Esophagus muscularis mucosa (tissue), 4 donors: ENCODE results near the gene PTPN18. TPM values are rescaled to one million over a fixed set of nuclear protein-coding genes. Genes with fewer than 3 reads are reported as not detected.

Source experiments
- DNase-seq: peaks from one replicate; pipeline ENCODE4 v3.0.0-alpha.2; 2017; ENCODE audit errors: extremely low spot score
- H3K27ac ChIP-seq, 4 donors: fragments of 200-600 bp; sonication (generic); replicated peaks in 1 of 4; 1 replicate in 3 of 4; 2 replicates in 1 of 4; pipeline ENCODE4 v1.5.1; 2016 to 2019; ENCODE audit warnings: mild to moderate bottlenecking in 1 of 4
- H3K27me3 ChIP-seq, 4 donors: fragments of 200-600 bp; sonication (generic); one replicate each; pipeline versions ENCODE4 v1.5.1 to v1.6.0; 2016 to 2019
- H3K36me3 ChIP-seq, 4 donors: fragments of 200-600 bp; sonication (generic); one replicate each; pipeline ENCODE4 v1.5.1; 2016 to 2019
- H3K4me1 ChIP-seq, 4 donors: fragments of 200-600 bp; sonication (generic); one replicate each; pipeline ENCODE4 v1.5.1; 2016 to 2019
- H3K4me3 ChIP-seq, 4 donors: fragments of 200-600 bp; sonication (generic); 1 replicate in 2 of 4; 2 replicates in 2 of 4; pipeline ENCODE4 v1.5.1; 2016 to 2019; ENCODE audit warnings: mild to moderate bottlenecking in 4 of 4, moderate library complexity in 1 of 4
- H3K9me3 ChIP-seq, 4 donors: fragments of 200-600 bp; sonication (generic); 1 replicate in 3 of 4; 2 replicates in 1 of 4; pipeline ENCODE4 v1.5.1; 2016 to 2019
- EP300 ChIP-seq: sonication (generic); formaldehyde crosslinking; IDR thresholded peaks from one replicate; pipeline ENCODE4 v1.6.1; 2017; ENCODE audit warnings: antibody characterized with exemption
- POLR2A ChIP-seq: fragments of 450-650 bp; IDR thresholded peaks from one replicate; pipeline ENCODE4 v1.6.1; 2017; ENCODE audit warnings: antibody characterized with exemption, moderate library complexity, mild to moderate bottlenecking, low read depth
- POLR2AphosphoS5 ChIP-seq, 2 donors: sonication (generic); formaldehyde crosslinking; IDR thresholded peaks; one replicate each; pipeline ENCODE4 v1.6.1; 2017; ENCODE audit warnings: antibody characterized with exemption in 2 of 2
- WGBS: methylation state at CpG from one replicate; pipeline ENCODE4 v1.1.5; 2018; 5-methylcytosine and 5-hydroxymethylcytosine counted together
- intact Hi-C: fragments of 100-400 bp; cut with DNase I; formaldehyde crosslinking; loops from one replicate; pipeline ENCODE4 v1.15.1; 2023
- total RNA-seq, 4 donors: library from RNA; depleted of rRNA; stranded (reverse); fragments of >200 nt; gene quantifications; one replicate each; pipeline versions ENCODE4 v1.1.0 to v1.2.1, GENCODE V29; 2016
- TF ChIP-seq, protein P1 (sequence below), 3 experiments: fragments of 200-600 bp in 2 of 3; fragments of 450-650 bp in 1 of 3; sonication (generic) in 2 of 3; IDR thresholded peaks; one replicate each; pipeline ENCODE4 v1.5.1; 2017 to 2019; ENCODE audit warnings: antibody characterized with exemption in 3 of 3, mild to moderate bottlenecking in 2 of 3, moderate library complexity in 1 of 3

Gene PTPN18
- total RNA-seq, 4 donors from 2014 or later: 36.6 to 60.2 (median 50.3) TPM

DNA sequence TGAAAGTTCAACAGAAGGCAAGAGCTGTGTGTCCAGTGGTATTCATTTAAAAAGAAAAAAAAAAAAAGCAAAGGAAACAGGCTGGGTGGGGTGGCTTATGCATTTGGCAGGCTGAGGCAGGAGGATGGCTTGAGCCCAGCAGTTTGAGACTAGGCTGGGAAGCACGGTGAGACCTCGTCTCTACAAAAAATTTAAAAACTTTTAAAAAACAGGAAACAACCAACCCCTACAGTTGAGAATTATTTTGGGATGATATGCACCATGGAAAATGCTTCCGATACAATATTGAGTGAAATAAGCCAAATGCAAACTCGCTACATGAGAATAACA is 31.2 kb downstream of the PTPN18 start:
- intact Hi-C loops: no loop called here
- H3K27ac ChIP-seq: peak overlapping the region in 3 of 4 donors; percentile 28 to 66 (median 53)
- TF ChIP-seq POLR2AphosphoS5 (IDR thresholded peaks at IDR 0.05) (no peak), POLR2A (no peak), EP300 (no peak)
- TF ChIP-seq, protein P1, sequence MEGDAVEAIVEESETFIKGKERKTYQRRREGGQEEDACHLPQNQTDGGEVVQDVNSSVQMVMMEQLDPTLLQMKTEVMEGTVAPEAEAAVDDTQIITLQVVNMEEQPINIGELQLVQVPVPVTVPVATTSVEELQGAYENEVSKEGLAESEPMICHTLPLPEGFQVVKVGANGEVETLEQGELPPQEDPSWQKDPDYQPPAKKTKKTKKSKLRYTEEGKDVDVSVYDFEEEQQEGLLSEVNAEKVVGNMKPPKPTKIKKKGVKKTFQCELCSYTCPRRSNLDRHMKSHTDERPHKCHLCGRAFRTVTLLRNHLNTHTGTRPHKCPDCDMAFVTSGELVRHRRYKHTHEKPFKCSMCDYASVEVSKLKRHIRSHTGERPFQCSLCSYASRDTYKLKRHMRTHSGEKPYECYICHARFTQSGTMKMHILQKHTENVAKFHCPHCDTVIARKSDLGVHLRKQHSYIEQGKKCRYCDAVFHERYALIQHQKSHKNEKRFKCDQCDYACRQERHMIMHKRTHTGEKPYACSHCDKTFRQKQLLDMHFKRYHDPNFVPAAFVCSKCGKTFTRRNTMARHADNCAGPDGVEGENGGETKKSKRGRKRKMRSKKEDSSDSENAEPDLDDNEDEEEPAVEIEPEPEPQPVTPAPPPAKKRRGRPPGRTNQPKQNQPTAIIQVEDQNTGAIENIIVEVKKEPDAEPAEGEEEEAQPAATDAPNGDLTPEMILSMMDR (IDR thresholded peaks at IDR 0.05): no peak
- H3K27me3 ChIP-seq: no peaks in the 10 kb centered on the region
- H3K4me3 ChIP-seq: no peak overlapping the region
- 55% methylated on average over 4 of the region's 4 CpGs for WGBS
- no peaks in the 10 kb centered on the region for H3K9me3 ChIP-seq
- no peak for DNase-seq
- H3K36me3 ChIP-seq: peaks cover 0 to 10% (median 2%) of the 10 kb centered on the region in 4 donors
- H3K4me1 ChIP-seq: peaks cover 29 to 48% (median 36%) of the 10 kb centered on the region in 4 donors

GRCh38 chr2:130387804-130388203 is 31.9 kb downstream of the PTPN18 start:
- DNase-seq: no peak
- peaks cover 0 to 2% (median 0%) of the 10 kb centered on the region in 4 donors for H3K36me3 ChIP-seq
- 53% methylated on average over 4 of the region's 4 CpGs for WGBS
- no peak overlapping the region for H3K4me3 ChIP-seq
- TF ChIP-seq POLR2AphosphoS5 (IDR thresholded peaks at IDR 0.05) (no peak), POLR2A (no peak), EP300 (no peak)
- TF ChIP-seq, protein P1 (IDR thresholded peaks at IDR 0.05): no peak
- H3K27me3 ChIP-seq: no peaks in the 10 kb centered on the region
- no peaks in the 10 kb centered on the region for H3K9me3 ChIP-seq
- peak overlapping the region; percentile 21 to 66 (median 40) for H3K27ac ChIP-seq
- peaks cover 33 to 53% (median 42%) of the 10 kb centered on the region in 4 donors for H3K4me1 ChIP-seq
- intact Hi-C loops: no loop called here

- WGBS: 81% methylated on average over 6 of the region's 8 CpGs
These were observed 32.5 kb downstream of the PTPN18 start for GRCh38 chr2:130388221-130388907.

GRCh38 chr2:130389358-130389757 is 33.5 kb downstream of the PTPN18 start:
- intact Hi-C loops: no loop called here

More at GRCh38 chr2:130388221-130388907, 32.5 kb downstream of the PTPN18 start:
- peak overlapping the region; percentile 4 to 66 (median 40) for H3K27ac ChIP-seq
- no peaks in the 10 kb centered on the region for H3K36me3 ChIP-seq
- intact Hi-C loops: no loop called here
- H3K4me1 ChIP-seq: peaks cover 33 to 53% (median 42%) of the 10 kb centered on the region in 4 donors
- no peaks in the 10 kb centered on the region for H3K9me3 ChIP-seq
- no peak overlapping the region for H3K4me3 ChIP-seq
- no peaks in the 10 kb centered on the region for H3K27me3 ChIP-seq
- TF ChIP-seq POLR2A (no peak), EP300 (no peak), POLR2AphosphoS5 (IDR thresholded peaks at IDR 0.05) (no peak)
- TF ChIP-seq, protein P1 (IDR thresholded peaks at IDR 0.05): no peak
- DNase-seq: no peak

More at GRCh38 chr2:130389358-130389757, 33.5 kb downstream of the PTPN18 start:
- no peak overlapping the region for H3K4me3 ChIP-seq
- no peak for DNase-seq
- peak overlapping the region in 1 of 4 donors; percentile 91 for H3K27ac ChIP-seq
- H3K36me3 ChIP-seq: no peaks in the 10 kb centered on the region
- WGBS: 91% methylated on average over 6 of the region's 6 CpGs
- no peaks in the 10 kb centered on the region for H3K9me3 ChIP-seq
- TF ChIP-seq EP300 (no peak), POLR2A (no peak), POLR2AphosphoS5 (IDR thresholded peaks at IDR 0.05) (no peak)
- TF ChIP-seq, protein P1 (IDR thresholded peaks at IDR 0.05): no peak
- peaks cover 33 to 53% (median 42%) of the 10 kb centered on the region in 4 donors for H3K4me1 ChIP-seq
- no peaks in the 10 kb centered on the region for H3K27me3 ChIP-seq
